Progenitor cell of endocrine pancreas (in vitro differentiated cells): ENCODE results near the gene COPS6. TPM values are rescaled to one million over a fixed set of nuclear protein-coding genes. Genes with fewer than 3 reads are reported as not detected.

Source experiments
- DNase-seq: peaks from one replicate; pipeline ENCODE4 v3.0.0; 2021; ENCODE audit warnings: low spot score; ENCODE audit not compliant: unreplicated experiment
- H3K27ac Mint-ChIP-seq: 2 replicates; pipeline ENCODE4 v1.8.0; 2021; ENCODE audit warnings: mild to moderate bottlenecking, moderate library complexity, mixed read lengths
- H3K27me3 Mint-ChIP-seq: 2 replicates; pipeline ENCODE4 v1.8.0; 2021; ENCODE audit warnings: mixed read lengths
- H3K36me3 Mint-ChIP-seq: 2 replicates; pipeline ENCODE4 v1.8.0; 2022; ENCODE audit warnings: mixed read lengths; ENCODE audit not compliant: insufficient read depth
- H3K4me1 Mint-ChIP-seq: 2 replicates; pipeline ENCODE4 v1.8.0; 2021; ENCODE audit warnings: low read depth, mixed read lengths
- H3K4me3 Mint-ChIP-seq: 2 replicates; pipeline ENCODE4 v1.8.0; 2021; ENCODE audit warnings: low read depth, mild to moderate bottlenecking, moderate library complexity, mixed read lengths
- H3K9me3 Mint-ChIP-seq: 2 replicates; pipeline ENCODE4 v1.8.0; 2021; ENCODE audit warnings: low read depth, mixed read lengths
- total RNA-seq: library from RNA; stranded (reverse); gene quantifications from 2 replicates; pipeline ENCODE4 v1.2.1, GENCODE V29; 2021
- TF ChIP-seq, protein P1 (sequence below): fragments of 200-600 bp; sonication (generic); IDR thresholded peaks from one replicate; pipeline ENCODE4 v1.5.0; 2021; ENCODE audit warnings: antibody characterized with exemption, mild to moderate bottlenecking; ENCODE audit not compliant: unreplicated experiment

The COPS6 gene
- total RNA-seq, 1 donor from 2014 or later: 113 TPM

DNA sequence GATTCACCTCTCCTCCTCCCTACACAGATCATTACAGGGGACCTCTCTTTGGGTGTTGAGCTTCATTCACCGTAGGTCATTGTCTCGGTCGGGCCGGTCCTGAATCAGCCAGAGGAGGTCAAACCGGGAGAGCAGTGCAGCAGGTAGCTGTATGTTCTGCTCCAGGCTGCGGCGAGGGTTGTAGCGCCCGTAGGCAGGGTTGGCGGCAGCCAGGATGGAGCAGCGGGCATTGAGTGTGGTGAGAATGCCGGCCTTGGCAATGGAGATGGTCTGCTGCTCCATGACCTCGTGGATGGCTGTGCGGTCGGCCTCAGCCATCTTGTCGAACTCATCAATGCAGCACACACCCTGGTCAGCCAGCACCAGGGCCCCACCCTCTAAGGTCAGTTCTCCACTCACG, 6.9 kb downstream of the COPS6 start:
- Mint-ChIP-seq H3K9me3 (no peaks in the 10 kb centered on the region), H3K27me3 (no peaks in the 10 kb centered on the region), H3K4me1 (peaks cover 24% of the 10 kb centered on the region), H3K27ac (no peak overlapping the region), H3K4me3 (no peak overlapping the region), H3K36me3 (peaks cover 58% of the 10 kb centered on the region)
- TF ChIP-seq, protein P1, sequence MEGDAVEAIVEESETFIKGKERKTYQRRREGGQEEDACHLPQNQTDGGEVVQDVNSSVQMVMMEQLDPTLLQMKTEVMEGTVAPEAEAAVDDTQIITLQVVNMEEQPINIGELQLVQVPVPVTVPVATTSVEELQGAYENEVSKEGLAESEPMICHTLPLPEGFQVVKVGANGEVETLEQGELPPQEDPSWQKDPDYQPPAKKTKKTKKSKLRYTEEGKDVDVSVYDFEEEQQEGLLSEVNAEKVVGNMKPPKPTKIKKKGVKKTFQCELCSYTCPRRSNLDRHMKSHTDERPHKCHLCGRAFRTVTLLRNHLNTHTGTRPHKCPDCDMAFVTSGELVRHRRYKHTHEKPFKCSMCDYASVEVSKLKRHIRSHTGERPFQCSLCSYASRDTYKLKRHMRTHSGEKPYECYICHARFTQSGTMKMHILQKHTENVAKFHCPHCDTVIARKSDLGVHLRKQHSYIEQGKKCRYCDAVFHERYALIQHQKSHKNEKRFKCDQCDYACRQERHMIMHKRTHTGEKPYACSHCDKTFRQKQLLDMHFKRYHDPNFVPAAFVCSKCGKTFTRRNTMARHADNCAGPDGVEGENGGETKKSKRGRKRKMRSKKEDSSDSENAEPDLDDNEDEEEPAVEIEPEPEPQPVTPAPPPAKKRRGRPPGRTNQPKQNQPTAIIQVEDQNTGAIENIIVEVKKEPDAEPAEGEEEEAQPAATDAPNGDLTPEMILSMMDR: no peak
- DNase-seq: no peak

DNA sequence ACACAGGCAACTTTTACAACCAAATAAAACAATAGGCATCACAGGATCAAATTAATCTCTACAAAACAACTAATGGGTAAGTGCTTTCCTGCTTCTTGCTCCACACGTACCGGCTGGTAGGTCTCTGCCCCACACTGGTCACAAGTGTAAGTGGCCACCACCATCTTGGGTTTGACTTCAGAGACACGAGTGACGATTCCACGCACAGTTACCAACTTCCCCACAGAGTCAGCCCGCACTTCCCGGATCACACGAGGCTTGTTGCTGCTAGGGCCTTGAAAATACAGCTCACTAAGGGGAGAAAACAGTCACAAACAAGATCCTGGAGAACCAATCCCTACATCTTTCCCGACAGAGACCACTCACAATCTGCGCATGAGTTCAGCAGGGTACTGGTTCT, 10.1 kb downstream of the COPS6 start:
- Mint-ChIP-seq H3K4me3 (peak overlapping the region; percentile 93), H3K9me3 (no peaks in the 10 kb centered on the region), H3K36me3 (peaks cover 43% of the 10 kb centered on the region), H3K27ac (peak overlapping the region; percentile 97), H3K27me3 (no peaks in the 10 kb centered on the region), H3K4me1 (peaks cover 27% of the 10 kb centered on the region)
- no peak for DNase-seq
- TF ChIP-seq, protein P1: no peak

DNA sequence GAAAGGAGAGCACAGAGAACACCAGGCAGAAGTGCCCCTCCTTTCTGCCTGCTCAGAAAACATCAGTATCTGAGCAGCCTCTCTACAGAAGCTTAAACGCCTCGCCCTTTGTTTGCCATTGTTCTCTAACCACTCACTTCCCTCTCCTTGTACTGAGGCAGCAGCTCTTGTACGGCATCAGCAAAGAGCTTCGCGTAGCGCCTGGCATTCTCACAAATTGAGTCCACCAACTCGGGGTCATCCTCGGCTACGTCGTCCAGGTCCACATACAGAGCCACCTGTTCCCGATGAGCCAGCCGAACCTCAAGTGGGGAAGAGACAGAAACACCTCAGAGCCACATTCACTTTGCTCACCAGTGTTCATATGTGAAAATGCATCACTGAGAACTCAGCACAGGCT, 10.7 kb downstream of the COPS6 start:
- peaks cover 28% of the 10 kb centered on the region for H3K4me1 Mint-ChIP-seq
- H3K9me3 Mint-ChIP-seq: no peaks in the 10 kb centered on the region
- H3K27me3 Mint-ChIP-seq: no peaks in the 10 kb centered on the region
- peak overlapping the region; percentile 97 for H3K27ac Mint-ChIP-seq
- peak overlapping the region; percentile 93 for H3K4me3 Mint-ChIP-seq
- no peak for DNase-seq
- TF ChIP-seq, protein P1: no peak
- peaks cover 43% of the 10 kb centered on the region for H3K36me3 Mint-ChIP-seq

DNA sequence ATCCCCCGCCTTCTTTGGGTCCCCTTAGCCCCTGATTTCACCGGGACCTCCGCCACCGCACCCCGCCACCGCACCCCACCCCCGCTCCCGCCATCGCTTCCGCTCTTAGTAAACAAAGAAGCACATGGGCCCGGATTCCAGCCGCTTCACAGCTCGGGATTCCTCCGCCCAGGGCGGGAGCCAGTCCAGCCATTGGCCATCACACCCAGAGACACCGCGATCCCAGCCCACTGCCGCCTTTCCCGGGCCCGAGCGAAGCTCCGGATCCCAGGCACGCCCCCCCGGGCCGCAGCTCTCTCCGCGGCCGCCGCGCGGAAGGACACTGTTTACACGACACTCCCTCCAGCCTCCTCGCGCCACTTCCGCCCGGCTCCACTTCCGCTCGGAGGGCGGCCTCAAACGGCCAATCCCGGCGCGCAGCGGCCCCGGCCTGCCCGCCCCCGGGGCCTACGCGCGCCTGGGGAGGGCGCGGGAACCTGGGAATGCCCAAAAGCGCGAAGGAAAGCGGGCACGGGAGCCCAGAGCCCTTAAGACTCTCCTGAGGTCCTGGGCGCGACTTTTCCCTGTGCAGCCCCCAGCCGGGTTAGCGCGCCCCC, 11.7 kb downstream of the COPS6 start:
- peak; percentile 96 for DNase-seq
- H3K36me3 Mint-ChIP-seq: peaks cover 39% of the 10 kb centered on the region
- peak overlapping the region; percentile 97 for H3K27ac Mint-ChIP-seq
- H3K9me3 Mint-ChIP-seq: no peaks in the 10 kb centered on the region
- no peaks in the 10 kb centered on the region for H3K27me3 Mint-ChIP-seq
- TF ChIP-seq, protein P1: no peak
- peaks cover 28% of the 10 kb centered on the region for H3K4me1 Mint-ChIP-seq
- H3K4me3 Mint-ChIP-seq: peak overlapping the region; percentile 93

DNA sequence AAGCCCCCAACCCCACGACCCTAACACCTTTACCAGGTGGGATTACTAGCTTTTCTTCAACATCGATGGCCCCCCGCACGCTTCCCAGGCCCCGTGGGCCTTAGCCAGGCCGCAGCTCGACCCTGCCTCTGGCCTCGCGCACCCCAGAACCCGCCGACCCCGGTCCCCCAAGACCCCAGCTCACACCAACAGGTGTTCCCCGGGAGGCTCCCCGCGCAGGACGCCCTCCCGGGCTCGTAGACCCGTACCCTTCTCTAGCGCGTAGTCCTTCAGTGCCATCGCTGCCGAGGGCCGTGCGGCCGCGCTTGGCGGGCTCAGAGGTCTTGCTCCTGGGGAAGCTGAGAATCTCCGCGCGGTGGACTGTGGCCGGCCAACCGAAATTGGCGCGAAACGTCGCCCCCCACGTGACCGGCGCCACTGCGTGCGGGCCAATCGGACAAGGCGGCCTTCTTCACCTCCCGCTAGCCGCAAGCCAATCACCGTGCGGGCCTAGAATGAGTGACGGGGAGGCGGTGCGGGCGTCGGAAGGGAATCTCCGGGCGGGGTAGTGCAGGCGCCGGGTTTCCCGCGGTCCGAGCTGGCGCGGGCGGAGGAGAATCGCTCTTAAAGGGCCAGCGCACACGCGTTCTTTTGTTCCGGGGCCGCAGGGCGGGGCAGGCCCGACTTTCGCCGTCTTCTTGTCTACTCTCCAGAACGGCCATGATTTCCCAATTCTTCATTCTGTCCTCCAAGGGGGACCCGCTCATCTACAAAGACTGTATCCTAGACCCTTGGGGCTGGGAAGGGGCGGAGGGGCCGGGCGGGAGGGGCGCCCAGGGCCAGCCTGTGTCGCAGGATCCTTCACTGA, 12.5 kb downstream of the COPS6 start, which contains the start of the genes AP4M1 and MCM7:
Gene AP4M1, plus strand, starts transcription at position 628 of the 847 bp plus-strand sequence. Its CDS starts 72 bp downstream, at position 700.
Gene MCM7, minus strand, starts transcription at position 382 of the 847 bp plus-strand sequence. Its CDS starts 103 bp downstream, at position 279.
- peak within 1 kb of the TSS; percentile 97 for H3K27ac Mint-ChIP-seq
- peaks cover 28% of the 10 kb centered on the region for H3K4me1 Mint-ChIP-seq
- DNase-seq: peak; percentile 96
- H3K9me3 Mint-ChIP-seq: no peaks in the 10 kb centered on the region
- TF ChIP-seq, protein P1: no peak
- H3K4me3 Mint-ChIP-seq: peak within 1 kb of the TSS; percentile 93
- peaks cover 34% of the 10 kb centered on the region for H3K36me3 Mint-ChIP-seq
- H3K27me3 Mint-ChIP-seq: no peaks in the 10 kb centered on the region
